Gastroesophageal sphincter (tissue), 3 donors: ENCODE data around the gene PDZD8.

Source experiments
- POLR2A ChIP-seq, 2 donors: fragments of 450-650 bp; IDR thresholded peaks; one replicate each; pipeline ENCODE4 v1.6.1; 2017; ENCODE audit warnings: antibody characterized with exemption in 2 of 2, mild to moderate bottlenecking in 2 of 2, moderate library complexity in 1 of 2
- TF ChIP-seq, protein P1 (sequence below), 4 experiments: fragments of 200-600 bp in 2 of 4; fragments of 450-650 bp in 2 of 4; sonication (generic) in 1 of 4; IDR thresholded peaks; one replicate each; pipeline ENCODE4 v1.5.1; 2017 to 2019; ENCODE audit warnings: antibody characterized with exemption in 4 of 4, mild to moderate bottlenecking in 2 of 4, moderate library complexity in 2 of 4

DNA sequence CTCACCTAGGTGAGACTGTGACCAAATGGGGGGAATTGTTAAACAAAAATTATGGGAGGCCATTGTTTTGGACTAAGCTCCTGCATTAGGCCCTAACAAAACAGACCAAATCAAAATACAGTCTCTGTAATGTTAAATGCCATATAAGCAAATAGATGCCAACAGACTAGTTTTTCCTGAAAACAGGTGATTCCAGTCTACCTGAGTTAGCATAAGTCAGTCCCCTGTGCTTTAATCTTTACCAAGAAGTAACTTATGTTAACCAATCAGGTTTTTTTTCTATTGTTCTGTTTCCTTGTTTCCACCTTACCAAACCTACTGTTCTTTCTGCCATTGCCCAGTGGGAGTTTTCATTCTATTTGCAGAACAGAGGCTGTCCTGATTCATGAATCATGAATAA is 48.0 kb downstream of the PDZD8 start:
- TF ChIP-seq, protein P1, sequence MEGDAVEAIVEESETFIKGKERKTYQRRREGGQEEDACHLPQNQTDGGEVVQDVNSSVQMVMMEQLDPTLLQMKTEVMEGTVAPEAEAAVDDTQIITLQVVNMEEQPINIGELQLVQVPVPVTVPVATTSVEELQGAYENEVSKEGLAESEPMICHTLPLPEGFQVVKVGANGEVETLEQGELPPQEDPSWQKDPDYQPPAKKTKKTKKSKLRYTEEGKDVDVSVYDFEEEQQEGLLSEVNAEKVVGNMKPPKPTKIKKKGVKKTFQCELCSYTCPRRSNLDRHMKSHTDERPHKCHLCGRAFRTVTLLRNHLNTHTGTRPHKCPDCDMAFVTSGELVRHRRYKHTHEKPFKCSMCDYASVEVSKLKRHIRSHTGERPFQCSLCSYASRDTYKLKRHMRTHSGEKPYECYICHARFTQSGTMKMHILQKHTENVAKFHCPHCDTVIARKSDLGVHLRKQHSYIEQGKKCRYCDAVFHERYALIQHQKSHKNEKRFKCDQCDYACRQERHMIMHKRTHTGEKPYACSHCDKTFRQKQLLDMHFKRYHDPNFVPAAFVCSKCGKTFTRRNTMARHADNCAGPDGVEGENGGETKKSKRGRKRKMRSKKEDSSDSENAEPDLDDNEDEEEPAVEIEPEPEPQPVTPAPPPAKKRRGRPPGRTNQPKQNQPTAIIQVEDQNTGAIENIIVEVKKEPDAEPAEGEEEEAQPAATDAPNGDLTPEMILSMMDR (IDR thresholded peaks at IDR 0.05) = no peak
- TF ChIP-seq POLR2A (IDR thresholded peaks at IDR 0.05) = no peak
